ENCODE data around the gene BMPR1B.

Gene BMPR1B

DNA sequence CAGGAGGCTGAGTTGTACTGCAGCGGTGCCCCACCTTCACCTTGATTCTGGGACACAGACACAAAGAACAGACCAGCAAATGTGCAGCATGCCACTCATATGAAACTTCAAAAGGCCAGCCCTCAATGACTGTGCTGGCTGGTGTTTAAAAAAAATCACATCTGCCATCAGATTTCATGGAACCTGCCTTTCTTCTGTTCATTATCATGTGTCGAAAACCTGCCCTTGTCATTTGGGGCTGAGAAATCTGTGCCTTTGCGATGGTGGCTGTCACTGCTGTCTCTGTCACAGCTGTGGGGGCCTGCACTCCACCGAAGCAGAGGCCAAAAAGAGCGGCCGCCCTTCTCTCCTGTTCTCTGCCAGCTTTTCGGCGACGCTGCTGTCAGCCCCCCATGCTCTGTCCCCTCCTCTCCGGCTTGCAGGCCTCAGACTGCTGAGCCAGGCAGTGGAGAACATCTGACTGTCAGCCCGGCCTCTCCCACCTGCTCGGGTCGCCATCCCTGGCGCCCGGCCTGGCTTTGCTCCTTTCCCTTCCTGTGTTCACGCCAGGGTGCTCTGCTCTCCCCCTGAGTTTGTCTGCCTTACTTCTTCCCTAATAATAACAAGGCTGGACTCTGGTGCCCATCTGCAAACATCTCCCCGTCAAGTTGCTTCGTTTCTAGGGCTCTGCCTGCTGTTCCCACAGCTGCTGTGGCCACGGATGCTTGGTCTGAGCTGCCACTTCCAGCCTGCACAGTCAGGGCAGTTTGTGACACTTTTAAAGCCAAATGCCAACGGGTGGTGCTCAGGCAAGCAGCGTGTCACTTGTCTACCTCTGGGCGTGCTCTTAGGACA is 435.9 kb downstream of the BMPR1B start:
- DNase-seq = no peak

GRCh38 chr4:95197353-95197752 is 439.6 kb downstream of the BMPR1B start:
- DNase-seq = no peak

DNA sequence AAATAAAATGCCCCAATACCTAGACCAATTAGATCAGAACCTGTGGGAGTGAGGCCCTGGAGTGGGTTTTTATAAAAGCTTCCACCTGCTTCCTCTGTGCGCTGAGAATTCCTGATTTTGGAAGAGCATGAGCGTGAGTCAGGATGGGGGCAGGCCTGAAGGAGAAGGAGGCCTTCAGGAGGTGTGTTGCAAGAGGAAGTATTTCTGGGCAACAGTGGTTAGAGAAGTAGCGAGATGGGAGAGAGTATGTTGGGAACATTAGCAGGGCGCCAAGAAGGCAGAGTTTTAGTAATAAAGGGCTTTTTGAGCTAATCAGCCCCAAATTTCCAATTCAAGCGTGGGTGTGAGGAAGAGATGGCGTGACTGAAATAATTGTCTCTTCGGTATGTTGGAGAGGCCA is 441.2 kb downstream of the BMPR1B start:
- no peak for DNase-seq

DNA sequence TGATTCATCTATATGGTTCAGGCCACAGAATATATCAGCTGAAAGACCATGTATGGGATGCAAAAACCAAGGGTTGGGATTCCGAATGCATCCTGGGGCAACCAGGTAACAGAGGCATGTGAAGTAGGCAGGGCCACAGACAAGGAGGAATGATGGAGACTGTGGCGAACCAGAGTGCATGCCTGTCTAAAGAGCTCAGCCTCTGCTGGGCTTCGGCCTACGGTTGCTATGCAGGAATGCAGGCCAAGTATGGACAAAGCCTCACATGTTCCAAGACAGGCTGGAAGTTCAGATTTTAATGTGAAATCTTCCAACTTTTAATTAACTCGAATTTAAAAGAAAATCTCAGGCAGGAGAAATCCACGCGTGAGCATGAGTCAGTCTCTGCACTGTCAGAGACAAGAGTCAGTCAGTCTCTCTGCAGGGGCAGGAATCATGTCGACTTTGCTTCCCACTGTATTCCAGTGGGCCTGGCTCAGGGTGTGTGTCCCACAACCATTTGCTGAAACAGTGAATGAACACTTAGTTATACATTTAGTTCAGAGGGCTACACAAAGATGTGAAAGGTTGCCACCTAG is 446.6 kb downstream of the BMPR1B start:
- DNase-seq = no peak

DNA sequence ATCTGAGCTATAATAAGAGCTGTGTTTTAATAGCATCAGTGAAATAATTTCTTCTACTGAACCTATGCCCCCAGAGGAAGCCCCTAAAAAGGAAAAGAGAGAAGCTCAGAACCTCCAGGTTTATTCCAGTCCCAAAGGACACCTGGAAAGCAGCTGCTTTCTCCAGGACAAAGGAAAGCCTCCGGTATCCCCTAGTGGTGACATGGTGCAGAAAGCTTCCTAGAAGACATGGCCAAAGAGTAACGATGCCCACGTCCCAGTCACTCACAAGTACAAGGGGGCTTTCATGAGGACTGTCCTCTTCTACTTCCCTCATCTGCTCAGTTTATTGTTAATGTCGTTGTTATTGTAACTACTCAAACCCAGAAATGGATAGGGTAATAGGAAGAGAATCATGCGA is 447.1 kb downstream of the BMPR1B start:
- no peak for DNase-seq
